BJ (cell line): Measurements from ENCODE around the gene CHN2. TPM values are rescaled to one million over a fixed set of nuclear protein-coding genes. Genes with fewer than 3 reads are reported as not detected.

ENCODE experiments used
- CTCF ChIA-PET: fragments of 350-600 bp; formaldehyde crosslinking; extraction: SDS; loops from one replicate; lab custom pipeline; 2021; ENCODE audit warnings: antibody characterized with exemption, inconsistent platforms; lab: Yijun Ruan, JAX
- POLR2A ChIA-PET: fragments of 300-600 bp; sonication (Branson Sonifier 250); formaldehyde crosslinking; extraction: SDS; loops from one replicate; lab custom pipeline; 2021; ENCODE audit warnings: antibody characterized with exemption; lab: Charles Lee
- DNase-seq: peaks from one replicate; pipeline ENCODE4 v3.0.0-alpha.2; 2011; ENCODE audit warnings: low read depth
- H3K27me3 ChIP-seq: 2 replicates; pipeline ENCODE4 v1.6.0; 2011; ENCODE audit warnings: low read length; ENCODE audit not compliant: control insufficient read depth, insufficient read depth
- H3K36me3 ChIP-seq: 2 replicates; pipeline ENCODE4 v1.5.1; 2011; ENCODE audit warnings: low read length; ENCODE audit not compliant: control insufficient read depth, insufficient read depth
- H3K4me3 ChIP-seq: 2 replicates; pipeline ENCODE4 v1.5.1; 2011; ENCODE audit warnings: low read depth, mild to moderate bottlenecking, control low read depth, low read length
- polyA plus RNA-seq: library from polyadenylated mRNA; depleted of rRNA; stranded (reverse); fragments of >200 nt; gene quantifications from 2 replicates; pipeline ENCODE4 v1.2.3, GENCODE V29; 2011
- TF ChIP-seq, protein P1 (sequence below): IDR thresholded peaks from 2 replicates; pipeline ENCODE4 v1.5.1; 2011; ENCODE audit warnings: low read depth, mild to moderate bottlenecking, control low read depth, inconsistent platforms, low read length, moderate library complexity; ENCODE audit not compliant: insufficient read depth

The CHN2 gene
- polyA plus RNA-seq, 1 experiment = not detected

DNA sequence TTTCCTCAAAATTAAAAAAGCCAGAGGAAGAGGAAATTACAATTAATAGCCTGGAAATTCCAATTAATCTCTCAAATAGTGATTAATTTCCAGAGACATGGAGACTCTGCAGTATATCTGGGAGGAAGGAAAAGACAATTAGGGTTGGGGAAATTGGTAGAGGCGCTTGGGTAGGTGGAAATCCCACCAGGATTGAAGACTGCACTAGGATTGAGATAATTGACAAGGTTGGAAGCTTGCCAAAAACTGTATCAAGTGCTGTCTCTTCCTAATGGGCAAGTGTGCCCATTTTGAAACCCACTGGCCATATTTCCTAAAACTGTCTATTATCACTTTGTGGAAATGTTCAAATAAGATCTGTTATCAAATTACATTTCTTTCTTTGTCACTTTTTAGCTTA lies 21.6 kb downstream of the CHN2 start:
- ChIA-PET POLR2A (no interaction called here), CTCF (interaction anchor here (0.7 to 0.9 kb wide), 2 partner anchors 9 to 12 kb away, joined by 3 read pairs; no protein-coding TSS in a partner anchor)
- Histone ChIP-seq H3K4me3 (no peak overlapping the region), H3K36me3 (no peaks in the 10 kb centered on the region), H3K27me3 (no peaks in the 10 kb centered on the region)
- TF ChIP-seq, protein P1, sequence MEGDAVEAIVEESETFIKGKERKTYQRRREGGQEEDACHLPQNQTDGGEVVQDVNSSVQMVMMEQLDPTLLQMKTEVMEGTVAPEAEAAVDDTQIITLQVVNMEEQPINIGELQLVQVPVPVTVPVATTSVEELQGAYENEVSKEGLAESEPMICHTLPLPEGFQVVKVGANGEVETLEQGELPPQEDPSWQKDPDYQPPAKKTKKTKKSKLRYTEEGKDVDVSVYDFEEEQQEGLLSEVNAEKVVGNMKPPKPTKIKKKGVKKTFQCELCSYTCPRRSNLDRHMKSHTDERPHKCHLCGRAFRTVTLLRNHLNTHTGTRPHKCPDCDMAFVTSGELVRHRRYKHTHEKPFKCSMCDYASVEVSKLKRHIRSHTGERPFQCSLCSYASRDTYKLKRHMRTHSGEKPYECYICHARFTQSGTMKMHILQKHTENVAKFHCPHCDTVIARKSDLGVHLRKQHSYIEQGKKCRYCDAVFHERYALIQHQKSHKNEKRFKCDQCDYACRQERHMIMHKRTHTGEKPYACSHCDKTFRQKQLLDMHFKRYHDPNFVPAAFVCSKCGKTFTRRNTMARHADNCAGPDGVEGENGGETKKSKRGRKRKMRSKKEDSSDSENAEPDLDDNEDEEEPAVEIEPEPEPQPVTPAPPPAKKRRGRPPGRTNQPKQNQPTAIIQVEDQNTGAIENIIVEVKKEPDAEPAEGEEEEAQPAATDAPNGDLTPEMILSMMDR = no peak
- DNase-seq = no peak

DNA sequence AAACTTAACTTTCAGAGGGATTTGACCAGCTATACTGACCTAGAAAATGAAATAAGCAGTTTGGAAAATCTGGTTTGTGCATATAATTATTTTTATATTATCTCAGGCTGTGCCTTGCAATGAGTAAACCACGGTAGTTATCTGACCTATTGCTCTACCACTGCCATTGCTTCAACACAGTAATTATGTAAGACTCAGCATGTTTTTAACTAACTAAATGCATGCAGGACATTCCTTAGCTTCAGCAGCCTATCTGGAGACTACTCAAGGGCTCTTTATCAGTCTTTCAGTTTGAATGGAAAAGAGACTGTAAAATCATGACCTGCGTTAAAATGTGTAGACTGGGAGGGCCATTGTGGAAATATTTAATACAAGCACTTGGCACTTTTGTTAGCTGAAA lies 22.5 kb downstream of the CHN2 start:
- TF ChIP-seq, protein P1 = no peak
- POLR2A ChIA-PET = interaction anchor here (0.6 kb wide), 1 partner anchor 32 kb away, joined by 3 read pairs; no protein-coding TSS in a partner anchor
- no peaks in the 10 kb centered on the region for H3K27me3 ChIP-seq
- CTCF ChIA-PET = no interaction called here
- H3K36me3 ChIP-seq = no peaks in the 10 kb centered on the region
- no peak for DNase-seq
- H3K4me3 ChIP-seq = no peak overlapping the region

DNA sequence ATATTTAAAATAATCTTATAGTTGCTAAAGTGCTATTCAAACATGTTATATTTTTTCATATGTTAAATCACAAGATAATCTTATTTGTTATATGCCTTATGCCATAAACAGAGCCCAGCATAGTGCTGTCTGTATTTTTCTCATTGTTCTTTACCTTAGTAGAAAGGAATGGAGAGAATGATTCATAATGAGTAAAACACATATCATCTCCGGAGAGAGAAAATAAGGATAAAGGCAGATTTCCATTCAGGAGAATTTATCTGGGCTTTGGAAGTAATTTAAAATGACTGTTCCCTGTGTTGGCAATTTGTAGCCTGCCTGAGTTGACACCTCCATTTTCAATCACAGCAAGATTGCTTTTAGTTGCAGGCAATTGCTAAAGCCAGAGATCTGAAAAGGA lies 30.2 kb downstream of the CHN2 start:
- CTCF ChIA-PET = no interaction called here
- TF ChIP-seq, protein P1 = no peak

DNA sequence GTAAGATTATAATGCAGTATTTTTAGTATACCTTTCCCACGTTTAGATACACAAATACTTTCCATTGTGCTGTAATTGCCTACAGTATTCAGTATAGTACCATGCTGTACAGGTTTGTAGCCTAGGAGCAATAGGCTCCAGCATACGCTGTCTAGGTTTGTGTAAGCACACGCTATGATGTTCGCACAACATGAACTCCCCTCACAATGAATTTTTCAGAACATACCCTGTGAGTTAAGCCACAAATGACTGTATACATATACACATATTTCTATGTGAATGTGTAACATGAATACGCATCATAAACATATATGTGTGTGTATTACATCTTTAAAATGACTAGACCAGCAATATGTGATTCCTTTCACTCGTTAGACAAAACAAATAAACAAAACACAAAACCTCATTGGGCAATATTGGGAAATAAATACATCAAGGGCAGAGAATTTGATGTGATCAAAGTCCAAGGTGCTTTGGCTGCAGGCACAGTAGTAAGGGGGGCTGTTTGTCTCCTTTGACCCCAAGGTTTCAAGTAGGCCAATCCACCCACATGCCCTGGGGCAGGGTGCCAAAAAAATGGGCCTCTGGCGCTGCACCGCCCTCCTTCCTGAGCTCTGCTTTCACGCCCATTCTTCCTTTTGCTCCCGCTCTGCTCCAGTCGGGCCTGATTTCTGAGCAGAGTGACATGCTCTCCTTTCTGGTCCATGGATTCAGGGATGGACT lies 33.9 kb downstream of the CHN2 start:
- CTCF ChIA-PET = interaction anchor here (0.7 kb wide), 1 partner anchor 12 kb away, joined by 3 read pairs; no protein-coding TSS in a partner anchor
- POLR2A ChIA-PET = no interaction called here
- H3K27me3 ChIP-seq = no peaks in the 10 kb centered on the region
- DNase-seq = no peak
- no peak overlapping the region for H3K4me3 ChIP-seq
- no peaks in the 10 kb centered on the region for H3K36me3 ChIP-seq
- TF ChIP-seq, protein P1 = no peak

More for the DNA sequence above, 30.2 kb downstream of the CHN2 start:
- DNase-seq = no peak
- no peak overlapping the region for H3K4me3 ChIP-seq
- H3K27me3 ChIP-seq = no peaks in the 10 kb centered on the region
- POLR2A ChIA-PET = no interaction called here
- no peaks in the 10 kb centered on the region for H3K36me3 ChIP-seq

DNA sequence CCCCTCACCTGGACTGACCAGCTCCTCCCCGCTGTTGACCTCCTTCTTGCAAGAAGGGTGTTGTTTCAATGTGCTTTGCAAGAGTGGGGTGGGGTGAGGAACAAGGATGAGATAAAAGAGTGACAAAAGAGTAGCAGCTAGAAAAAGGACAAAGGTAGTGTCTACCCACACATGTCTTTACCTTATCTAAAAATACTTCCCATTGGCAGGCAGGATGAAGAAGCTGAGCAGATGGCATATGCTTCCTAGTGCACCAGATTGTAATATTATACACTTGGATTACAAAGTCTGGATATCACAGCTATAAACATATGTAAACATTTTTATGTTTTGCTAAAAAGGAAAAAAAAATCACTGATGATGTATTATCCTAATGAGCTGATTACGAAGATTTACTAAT lies 34.5 kb downstream of the CHN2 start:
- ChIA-PET POLR2A (no interaction called here), CTCF (interaction anchor here (0.7 kb wide), 1 partner anchor 13 kb away, joined by 3 read pairs; no protein-coding TSS in a partner anchor)
- TF ChIP-seq, protein P1 = no peak
- Histone ChIP-seq H3K36me3 (no peaks in the 10 kb centered on the region), H3K27me3 (no peaks in the 10 kb centered on the region), H3K4me3 (no peak overlapping the region)
- no peak for DNase-seq
